ENCODE data around the gene FARS2. TPM values are rescaled to one million over a fixed set of nuclear protein-coding genes. Genes with fewer than 3 reads are reported as not detected.
A peak's percentile ranks its signal among the peaks of the same experiment; 100 is the strongest.

FARS2 gene
- total and polyA plus RNA-seq, 5 donors = 13.9 to 19.6 (median 16.7) TPM

GRCh38 chr6:5287205-5287965 is 26.1 kb downstream of the FARS2 start:
- H3K9me3 ChIP-seq (ENCODE audit: control insufficient read depth, low read length) = no peaks in the 10 kb centered on the region
- H3K27me3 ChIP-seq (ENCODE audit: control insufficient read depth, insufficient read depth) = no peaks in the 10 kb centered on the region
- no peak overlapping the region for H3K4me3 ChIP-seq (ENCODE audit: low read length)
- peaks cover 12% of the 10 kb centered on the region for H3K4me1 ChIP-seq (ENCODE audit: control insufficient read depth, insufficient read depth, low read length)
- 44% methylated on average over 12 of the region's 12 CpGs for WGBS
- H3K27ac ChIP-seq (ENCODE audit: low read length) = peak overlapping the region; percentile 19
- DNase-seq = peak in 2 of 3 donors; percentile 32 to 46
- intact Hi-C loops (cut with DNase I) = no loop called here
- peak; percentile 63 to 87 for ATAC-seq

GRCh38 chr6:5287966-5288297 is 26.6 kb downstream of the FARS2 start:
- DNase-seq = no peak
- peak overlapping the region; percentile 30 for H3K27ac ChIP-seq (ENCODE audit: low read length)
- intact Hi-C loops (cut with DNase I) = no loop called here

GRCh38 chr6:5290097-5290496 is 28.8 kb downstream of the FARS2 start:
- Histone ChIP-seq H3K27ac (ENCODE audit: low read length) (no peak overlapping the region), H3K4me3 (ENCODE audit: low read length) (no peak overlapping the region), H3K9me3 (ENCODE audit: control insufficient read depth, low read length) (no peaks in the 10 kb centered on the region), H3K27me3 (ENCODE audit: control insufficient read depth, insufficient read depth) (no peaks in the 10 kb centered on the region), H3K4me1 (ENCODE audit: control insufficient read depth, insufficient read depth, low read length) (peaks cover 19% of the 10 kb centered on the region)
- DNase-seq (no peak), ATAC-seq (no peak)
- WGBS = 90% methylated on average over 1 of the region's 1 CpG
- intact Hi-C loops (cut with DNase I) = no loop called here

More at GRCh38 chr6:5287966-5288297, 26.6 kb downstream of the FARS2 start:
- 59% methylated on average over 2 of the region's 2 CpGs for WGBS
- Histone ChIP-seq H3K4me3 (ENCODE audit: low read length) (no peak overlapping the region), H3K9me3 (ENCODE audit: control insufficient read depth, low read length) (no peaks in the 10 kb centered on the region), H3K27me3 (ENCODE audit: control insufficient read depth, insufficient read depth) (no peaks in the 10 kb centered on the region), H3K4me1 (ENCODE audit: control insufficient read depth, insufficient read depth, low read length) (peaks cover 12% of the 10 kb centered on the region)
- peak in 1 of 2 donors; percentile 30 for ATAC-seq

GRCh38 chr6:5290500-5290899 is 29.2 kb downstream of the FARS2 start:
- Histone ChIP-seq H3K27me3 (ENCODE audit: control insufficient read depth, insufficient read depth) (no peaks in the 10 kb centered on the region), H3K4me1 (ENCODE audit: control insufficient read depth, insufficient read depth, low read length) (peaks cover 19% of the 10 kb centered on the region), H3K9me3 (ENCODE audit: control insufficient read depth, low read length) (no peaks in the 10 kb centered on the region), H3K27ac (ENCODE audit: low read length) (no peak overlapping the region), H3K4me3 (ENCODE audit: low read length) (no peak overlapping the region)
- intact Hi-C loops (cut with DNase I) = no loop called here
- ATAC-seq (no peak), DNase-seq (no peak)

- DNase-seq (no peak), ATAC-seq (no peak)
- 36% methylated on average over 1 of the region's 1 CpG for WGBS
- Histone ChIP-seq H3K27me3 (ENCODE audit: control insufficient read depth, insufficient read depth) (no peaks in the 10 kb centered on the region), H3K4me1 (ENCODE audit: control insufficient read depth, insufficient read depth, low read length) (peaks cover 15% of the 10 kb centered on the region), H3K4me3 (ENCODE audit: low read length) (no peak overlapping the region), H3K27ac (ENCODE audit: low read length) (no peak overlapping the region), H3K9me3 (ENCODE audit: control insufficient read depth, low read length) (no peaks in the 10 kb centered on the region)
- intact Hi-C loops (cut with DNase I) = no loop called here
These were observed 30.8 kb downstream of the FARS2 start for GRCh38 chr6:5292154-5292553.

- Histone ChIP-seq H3K9me3 (ENCODE audit: control insufficient read depth, low read length) (no peaks in the 10 kb centered on the region), H3K4me1 (ENCODE audit: control insufficient read depth, insufficient read depth, low read length) (peaks cover 8% of the 10 kb centered on the region), H3K27me3 (ENCODE audit: control insufficient read depth, insufficient read depth) (no peaks in the 10 kb centered on the region), H3K27ac (ENCODE audit: low read length) (no peak overlapping the region), H3K4me3 (ENCODE audit: low read length) (no peak overlapping the region)
- intact Hi-C loops (cut with DNase I) = no loop called here
- ATAC-seq (no peak), DNase-seq (no peak)
- 89% methylated on average over 2 of the region's 2 CpGs for WGBS
These were observed 32.4 kb downstream of the FARS2 start for GRCh38 chr6:5293692-5294091.

- no peak overlapping the region for H3K27ac ChIP-seq (ENCODE audit: low read length)
- ATAC-seq = peak; percentile 36 to 41
These were observed 33.3 kb downstream of the FARS2 start for GRCh38 chr6:5294392-5295211.

GRCh38 chr6:5295623-5296022 is 34.3 kb downstream of the FARS2 start:
- intact Hi-C loops (cut with DNase I) = no loop called here
- WGBS = 69% methylated on average over 7 of the region's 7 CpGs
- Histone ChIP-seq H3K27me3 (ENCODE audit: control insufficient read depth, insufficient read depth) (no peaks in the 10 kb centered on the region), H3K4me3 (ENCODE audit: low read length) (no peak overlapping the region), H3K27ac (ENCODE audit: low read length) (no peak overlapping the region), H3K4me1 (ENCODE audit: control insufficient read depth, insufficient read depth, low read length) (peaks cover 8% of the 10 kb centered on the region), H3K9me3 (ENCODE audit: control insufficient read depth, low read length) (no peaks in the 10 kb centered on the region)
- no peak for ATAC-seq
- no peak for DNase-seq

More at GRCh38 chr6:5294392-5295211, 33.3 kb downstream of the FARS2 start:
- H3K4me3 ChIP-seq (ENCODE audit: low read length) = no peak overlapping the region
- intact Hi-C loops (cut with DNase I) = no loop called here
- WGBS = 71% methylated on average over 11 of the region's 11 CpGs
- H3K9me3 ChIP-seq (ENCODE audit: control insufficient read depth, low read length) = no peaks in the 10 kb centered on the region
- no peak for DNase-seq
- H3K4me1 ChIP-seq (ENCODE audit: control insufficient read depth, insufficient read depth, low read length) = peaks cover 8% of the 10 kb centered on the region
- no peaks in the 10 kb centered on the region for H3K27me3 ChIP-seq (ENCODE audit: control insufficient read depth, insufficient read depth)

- WGBS = 56% methylated on average over 1 of the region's 1 CpG
These were observed 39.0 kb downstream of the FARS2 start for GRCh38 chr6:5300206-5300764.

GRCh38 chr6:5302220-5302946 is 41.1 kb downstream of the FARS2 start:
- no peak overlapping the region for H3K4me3 ChIP-seq (ENCODE audit: low read length)
- ATAC-seq = no peak
- intact Hi-C loops (cut with DNase I) = no loop called here
- H3K27ac ChIP-seq (ENCODE audit: low read length) = no peak overlapping the region
- no peaks in the 10 kb centered on the region for H3K27me3 ChIP-seq (ENCODE audit: control insufficient read depth, insufficient read depth)
- H3K4me1 ChIP-seq (ENCODE audit: control insufficient read depth, insufficient read depth, low read length) = peaks cover 3% of the 10 kb centered on the region
- 55% methylated on average over 10 of the region's 10 CpGs for WGBS
- no peaks in the 10 kb centered on the region for H3K9me3 ChIP-seq (ENCODE audit: control insufficient read depth, low read length)
- no peak for DNase-seq

More at GRCh38 chr6:5300206-5300764, 39.0 kb downstream of the FARS2 start:
- ATAC-seq (no peak), DNase-seq (no peak)
- H3K9me3 ChIP-seq (ENCODE audit: control insufficient read depth, low read length) = no peaks in the 10 kb centered on the region
- no peak overlapping the region for H3K27ac ChIP-seq (ENCODE audit: low read length)
- no peak overlapping the region for H3K4me3 ChIP-seq (ENCODE audit: low read length)
- H3K27me3 ChIP-seq (ENCODE audit: control insufficient read depth, insufficient read depth) = no peaks in the 10 kb centered on the region
- intact Hi-C loops (cut with DNase I) = no loop called here
- peaks cover 3% of the 10 kb centered on the region for H3K4me1 ChIP-seq (ENCODE audit: control insufficient read depth, insufficient read depth, low read length)

Measured in right cardiac atrium (tissue), 5 donors.